GM18520 (cell line): ENCODE data around the gene FGFR2.

Experiments
- ATAC-seq: cut with Tn5 transposase; IDR thresholded peaks from one replicate; pipeline ENCODE4 v1.9.1; 2021; ENCODE audit not compliant: unreplicated experiment

FGFR2 gene

GRCh38 chr10:121497513-121498470 lies 100.5 kb downstream of the FGFR2 start:
- no peak for ATAC-seq

DNA sequence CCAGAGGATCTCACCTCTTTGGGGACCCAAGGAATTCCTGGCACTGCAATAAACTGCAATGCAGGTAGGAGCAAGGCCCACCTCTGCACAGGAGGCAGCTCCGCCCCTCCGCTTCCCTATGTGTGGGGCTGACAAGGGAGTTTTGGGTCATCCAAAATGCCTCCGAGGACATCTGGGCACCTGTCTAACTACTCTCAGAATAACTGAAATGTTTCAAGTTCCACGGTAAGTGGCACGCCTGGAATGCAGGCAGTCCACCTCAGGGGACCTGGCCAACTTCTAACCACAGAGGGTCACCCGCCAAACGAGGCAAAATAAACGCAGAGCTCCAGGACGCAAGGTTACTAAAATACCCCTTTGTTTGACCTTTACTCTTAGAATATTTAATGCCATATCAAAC lies 102.5 kb downstream of the FGFR2 start:
- no peak for ATAC-seq

GRCh38 chr10:121494296-121494695 lies 103.9 kb downstream of the FGFR2 start:
- ATAC-seq: no peak

GRCh38 chr10:121493521-121493920 lies 104.7 kb downstream of the FGFR2 start:
- ATAC-seq: no peak

GRCh38 chr10:121490871-121491519 lies 107.2 kb downstream of the FGFR2 start:
- ATAC-seq: no peak

DNA sequence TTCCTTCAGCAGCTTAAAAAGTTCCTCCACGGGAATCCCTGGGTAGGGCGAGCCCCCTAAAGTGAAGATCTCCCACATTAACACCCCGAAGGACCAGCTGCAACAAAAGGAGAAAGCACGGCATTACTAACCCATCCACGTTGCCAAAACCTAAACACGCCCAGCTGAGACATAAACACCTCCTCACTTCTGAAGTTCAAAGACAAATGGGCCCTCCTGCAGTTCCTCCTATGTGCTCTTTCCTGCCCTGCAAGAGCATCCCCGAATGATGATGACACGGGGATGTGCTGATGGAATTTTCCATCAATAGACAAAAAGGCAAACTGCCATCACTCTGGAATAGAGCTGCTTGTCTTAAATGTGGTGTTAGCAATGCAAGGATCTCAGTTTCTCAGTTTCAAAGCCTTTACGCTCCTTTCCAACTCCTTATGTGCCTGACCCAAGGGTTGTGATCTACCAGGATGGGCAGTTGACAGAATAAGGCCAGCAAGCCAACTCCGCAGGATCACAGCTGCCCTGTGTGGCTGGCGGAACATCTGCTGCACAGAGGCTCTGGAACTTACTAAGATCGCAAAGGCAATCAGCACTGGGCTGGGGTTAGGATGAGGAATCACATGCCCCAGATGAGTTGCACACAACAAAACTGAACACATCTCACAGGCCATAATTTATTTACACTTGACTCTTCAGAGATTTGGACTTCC lies 112.7 kb downstream of the FGFR2 start:
- ATAC-seq: no peak

DNA sequence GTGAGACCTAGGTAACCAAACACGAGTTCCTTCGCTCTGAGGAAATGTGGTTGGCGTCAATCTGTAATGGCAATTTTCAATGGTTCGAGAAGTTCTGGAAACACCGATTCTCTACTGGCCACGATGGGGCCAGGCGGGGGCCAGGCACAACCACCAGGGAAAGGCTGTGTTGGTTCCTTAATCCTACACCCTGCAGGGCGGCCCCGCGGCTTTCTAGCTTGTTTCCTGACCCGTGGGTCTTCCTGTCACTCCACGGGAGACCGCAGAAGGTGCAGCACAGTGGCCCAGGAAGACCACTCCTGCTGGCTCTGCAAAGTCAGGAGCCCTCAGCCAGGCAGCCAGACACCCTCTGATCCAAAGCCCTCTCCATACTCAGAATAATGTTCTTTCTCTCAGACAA lies 113.4 kb downstream of the FGFR2 start:
- no peak for ATAC-seq

GRCh38 chr10:121484401-121484800 lies 113.8 kb downstream of the FGFR2 start:
- no peak for ATAC-seq

DNA sequence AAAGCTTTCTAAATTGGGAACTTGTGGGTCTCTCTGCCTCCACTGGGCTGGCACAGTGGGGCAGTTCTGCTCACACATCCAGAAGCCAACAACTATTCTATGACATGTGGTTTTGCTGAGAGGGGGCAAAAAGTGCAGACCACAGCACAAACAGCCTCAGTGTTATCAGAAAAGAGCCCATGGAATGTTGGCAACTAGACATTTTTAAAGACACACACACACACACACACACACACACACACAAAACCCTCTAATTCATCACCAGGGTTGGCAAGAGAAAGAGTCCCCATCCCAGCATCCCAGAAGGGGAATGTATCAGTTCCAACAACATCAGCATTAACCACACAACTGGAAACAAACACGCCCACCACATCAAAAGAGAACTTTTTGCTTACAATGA lies 117.1 kb downstream of the FGFR2 start:
- no peak for ATAC-seq

DNA sequence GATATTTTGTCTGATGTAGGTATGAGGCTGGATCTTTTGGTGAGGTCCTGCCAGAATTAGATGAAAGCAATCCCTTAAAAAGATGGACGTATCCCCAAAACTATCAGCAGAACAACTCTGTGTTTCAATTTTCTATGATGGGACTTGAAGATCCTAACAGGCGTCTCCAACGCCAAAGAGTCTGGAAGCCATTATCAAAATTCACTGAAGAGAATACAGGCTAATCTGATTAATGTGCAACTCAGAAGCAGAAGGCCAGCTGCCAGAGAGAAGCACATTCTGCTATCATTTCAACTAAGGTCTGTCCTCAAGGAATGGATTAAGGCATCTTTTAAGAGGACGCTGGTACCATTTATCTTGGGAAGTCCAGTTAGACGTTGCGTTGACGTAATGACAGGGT lies 119.7 kb downstream of the FGFR2 start:
- ATAC-seq: no peak

- ATAC-seq: no peak
Observed at GRCh38 chr10:121469797-121470606, 128.2 kb downstream of the FGFR2 start.

DNA sequence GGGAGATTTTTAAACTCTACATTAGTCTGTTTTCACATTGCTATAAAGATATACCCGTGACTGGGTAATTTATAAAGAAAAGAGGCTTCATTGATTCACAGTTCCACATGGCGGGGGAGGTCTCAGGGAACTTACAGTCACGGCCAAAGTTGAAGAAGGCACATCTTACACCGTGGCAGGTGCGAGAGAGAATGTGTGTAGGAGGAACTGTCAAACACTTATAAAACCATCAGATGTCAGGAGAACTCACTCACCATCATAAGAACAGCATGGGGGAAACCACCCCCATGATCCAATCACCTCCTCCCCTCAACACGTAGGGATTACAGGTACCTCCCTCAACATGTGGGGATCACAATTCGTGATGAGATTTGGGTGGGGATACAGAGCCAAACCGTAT lies 129.5 kb downstream of the FGFR2 start:
- ATAC-seq: no peak

- no peak for ATAC-seq
Observed at GRCh38 chr10:121466424-121466823, 131.8 kb downstream of the FGFR2 start.

DNA sequence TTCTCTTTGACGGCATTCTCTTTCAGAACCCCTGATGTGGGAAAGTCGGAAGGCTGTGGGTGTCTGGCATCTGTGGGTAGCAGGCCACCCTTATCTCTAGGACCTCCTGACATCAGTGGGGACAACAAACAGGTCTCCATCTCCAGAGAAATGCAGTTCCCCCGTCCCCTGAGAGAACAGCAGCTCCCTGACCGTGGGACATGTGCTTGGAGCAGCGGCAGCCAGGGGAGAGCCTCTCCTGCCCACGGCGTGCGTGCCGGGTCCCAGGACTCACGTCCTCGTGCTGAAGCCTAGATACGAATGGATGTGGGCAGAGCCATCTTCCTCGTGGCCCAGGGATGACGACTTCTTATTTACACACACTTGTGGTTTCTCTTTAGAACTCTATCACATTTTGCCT lies 133.0 kb downstream of the FGFR2 start:
- no peak for ATAC-seq

- no peak for ATAC-seq
Observed at GRCh38 chr10:121464517-121464916, 133.7 kb downstream of the FGFR2 start.

- ATAC-seq: no peak
Observed at GRCh38 chr10:121462955-121463354, 135.3 kb downstream of the FGFR2 start.

DNA sequence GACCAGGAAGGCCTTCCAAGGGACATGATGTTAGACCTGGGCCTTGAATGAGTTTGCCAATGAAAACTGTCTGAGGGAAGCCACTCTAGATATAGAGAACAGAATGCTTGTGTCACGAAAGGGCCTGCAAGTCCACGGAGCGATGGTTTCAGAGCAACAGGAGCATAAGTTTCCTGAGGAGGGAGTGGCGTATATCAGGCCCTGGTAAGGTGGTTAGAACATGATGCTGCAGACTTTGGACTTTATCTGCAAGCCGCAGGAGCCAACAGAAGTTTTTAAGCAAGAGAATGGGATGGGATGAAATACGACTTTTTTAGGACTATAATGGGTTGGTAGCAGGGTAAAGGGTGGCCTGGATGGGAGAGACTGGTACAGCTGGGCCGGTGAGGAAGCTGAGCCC lies 136.0 kb downstream of the FGFR2 start:
- no peak for ATAC-seq

- no peak for ATAC-seq
Observed at GRCh38 chr10:121461307-121461706, 136.9 kb downstream of the FGFR2 start.

GRCh38 chr10:121460733-121461132 lies 137.5 kb downstream of the FGFR2 start:
- no peak for ATAC-seq

GRCh38 chr10:121459622-121460453 lies 138.4 kb downstream of the FGFR2 start:
- no peak for ATAC-seq
